ENCODE results near the gene LILRA2.
"Not testable (repeated sequence)": the region's sequence is repeated elsewhere in the genome, so short reads cannot be mapped to it uniquely, and the experiment has no call there.

The LILRA2 gene

GRCh38 chr19:54551293-54551692 lies 22.3 kb upstream of the LILRA2 start:
- Histone ChIP-seq H3K36me3 (ENCODE audit: control insufficient read depth, insufficient read depth, low read length, severe bottlenecking) (no peaks in the 10 kb centered on the region), H3K27me3 (replicated peaks; ENCODE audit: control insufficient read depth, insufficient read depth, low read length) (no peaks in the 10 kb centered on the region), H3K9me3 (ENCODE audit: control insufficient read depth, low read length) (no peaks in the 10 kb centered on the region), H3K4me3 (ENCODE audit: low read length) (no peak overlapping the region), H3K9ac (ENCODE audit: low read length) (no peak overlapping the region), H3K4me1 (ENCODE audit: control insufficient read depth, insufficient read depth, low read length) (no peaks in the 10 kb centered on the region)
- DNase-seq (ENCODE audit: low read depth): no peak

- H3K9ac ChIP-seq (ENCODE audit: low read length): no peak overlapping the region
- DNase-seq (ENCODE audit: low read depth): no peak
- no peak overlapping the region for H3K4me3 ChIP-seq (ENCODE audit: low read length)
- H3K36me3 ChIP-seq (ENCODE audit: control insufficient read depth, insufficient read depth, low read length, severe bottlenecking): no peaks in the 10 kb centered on the region
- H3K4me1 ChIP-seq (ENCODE audit: control insufficient read depth, insufficient read depth, low read length): no peaks in the 10 kb centered on the region
- H3K27me3 ChIP-seq (replicated peaks; ENCODE audit: control insufficient read depth, insufficient read depth, low read length): no peaks in the 10 kb centered on the region
- H3K9me3 ChIP-seq (ENCODE audit: control insufficient read depth, low read length): no peaks in the 10 kb centered on the region
Observed at GRCh38 chr19:54551950-54552912, 21.4 kb upstream of the LILRA2 start.

- no peaks in the 10 kb centered on the region for H3K9me3 ChIP-seq (ENCODE audit: control insufficient read depth, low read length)
- DNase-seq (ENCODE audit: low read depth): no peak
- no peaks in the 10 kb centered on the region for H3K4me1 ChIP-seq (ENCODE audit: control insufficient read depth, insufficient read depth, low read length)
- no peak overlapping the region for H3K4me3 ChIP-seq (ENCODE audit: low read length)
- H3K36me3 ChIP-seq (ENCODE audit: control insufficient read depth, insufficient read depth, low read length, severe bottlenecking): no peaks in the 10 kb centered on the region
- no peaks in the 10 kb centered on the region for H3K27me3 ChIP-seq (replicated peaks; ENCODE audit: control insufficient read depth, insufficient read depth, low read length)
- no peak overlapping the region for H3K9ac ChIP-seq (ENCODE audit: low read length)
Observed at GRCh38 chr19:54552913-54553310, 20.7 kb upstream of the LILRA2 start.

GRCh38 chr19:54554006-54554405 lies 19.6 kb upstream of the LILRA2 start:
- Histone ChIP-seq H3K4me1 (ENCODE audit: control insufficient read depth, insufficient read depth, low read length) (no peaks in the 10 kb centered on the region), H3K36me3 (ENCODE audit: control insufficient read depth, insufficient read depth, low read length, severe bottlenecking) (no peaks in the 10 kb centered on the region), H3K4me3 (ENCODE audit: low read length) (no peak overlapping the region), H3K9me3 (ENCODE audit: control insufficient read depth, low read length) (no peaks in the 10 kb centered on the region), H3K9ac (ENCODE audit: low read length) (no peak overlapping the region), H3K27me3 (replicated peaks; ENCODE audit: control insufficient read depth, insufficient read depth, low read length) (no peaks in the 10 kb centered on the region)
- no peak for DNase-seq (ENCODE audit: low read depth)

GRCh38 chr19:54554896-54555295 lies 18.7 kb upstream of the LILRA2 start:
- H3K4me1 ChIP-seq (ENCODE audit: control insufficient read depth, insufficient read depth, low read length): no peaks in the 10 kb centered on the region
- DNase-seq (ENCODE audit: low read depth): no peak
- H3K9ac ChIP-seq (ENCODE audit: low read length): no peak overlapping the region
- no peaks in the 10 kb centered on the region for H3K27me3 ChIP-seq (replicated peaks; ENCODE audit: control insufficient read depth, insufficient read depth, low read length)
- no peak overlapping the region for H3K4me3 ChIP-seq (ENCODE audit: low read length)
- H3K36me3 ChIP-seq (ENCODE audit: control insufficient read depth, insufficient read depth, low read length, severe bottlenecking): no peaks in the 10 kb centered on the region
- no peaks in the 10 kb centered on the region for H3K9me3 ChIP-seq (ENCODE audit: control insufficient read depth, low read length)

GRCh38 chr19:54556194-54556593 lies 17.4 kb upstream of the LILRA2 start:
- Histone ChIP-seq H3K36me3 (ENCODE audit: control insufficient read depth, insufficient read depth, low read length, severe bottlenecking) (no peaks in the 10 kb centered on the region), H3K9ac (ENCODE audit: low read length) (no peak overlapping the region), H3K27me3 (replicated peaks; ENCODE audit: control insufficient read depth, insufficient read depth, low read length) (no peaks in the 10 kb centered on the region), H3K4me3 (ENCODE audit: low read length) (no peak overlapping the region), H3K9me3 (ENCODE audit: control insufficient read depth, low read length) (no peaks in the 10 kb centered on the region), H3K4me1 (ENCODE audit: control insufficient read depth, insufficient read depth, low read length) (no peaks in the 10 kb centered on the region)
- DNase-seq (ENCODE audit: low read depth): no peak

GRCh38 chr19:54558339-54558738 lies 15.3 kb upstream of the LILRA2 start:
- no peaks in the 10 kb centered on the region for H3K27me3 ChIP-seq (replicated peaks; ENCODE audit: control insufficient read depth, insufficient read depth, low read length)
- H3K4me1 ChIP-seq (ENCODE audit: control insufficient read depth, insufficient read depth, low read length): no peaks in the 10 kb centered on the region
- no peak overlapping the region for H3K9ac ChIP-seq (ENCODE audit: low read length)
- no peak for DNase-seq (ENCODE audit: low read depth)
- H3K9me3 ChIP-seq (ENCODE audit: control insufficient read depth, low read length): no peaks in the 10 kb centered on the region
- H3K36me3 ChIP-seq (ENCODE audit: control insufficient read depth, insufficient read depth, low read length, severe bottlenecking): no peaks in the 10 kb centered on the region
- H3K4me3 ChIP-seq (ENCODE audit: low read length): no peak overlapping the region

GRCh38 chr19:54560881-54561385 lies 12.7 kb upstream of the LILRA2 start:
- Histone ChIP-seq H3K9me3 (ENCODE audit: control insufficient read depth, low read length) (no peaks in the 10 kb centered on the region), H3K9ac (ENCODE audit: low read length) (no peak overlapping the region), H3K4me3 (ENCODE audit: low read length) (no peak overlapping the region), H3K27me3 (replicated peaks; ENCODE audit: control insufficient read depth, insufficient read depth, low read length) (no peaks in the 10 kb centered on the region), H3K4me1 (ENCODE audit: control insufficient read depth, insufficient read depth, low read length) (no peaks in the 10 kb centered on the region), H3K36me3 (ENCODE audit: control insufficient read depth, insufficient read depth, low read length, severe bottlenecking) (no peaks in the 10 kb centered on the region)
- no peak for DNase-seq (ENCODE audit: low read depth)

GRCh38 chr19:54561840-54562239 lies 11.8 kb upstream of the LILRA2 start:
- no peak for DNase-seq (ENCODE audit: low read depth)
- no peak overlapping the region for H3K4me3 ChIP-seq (ENCODE audit: low read length)
- no peaks in the 10 kb centered on the region for H3K9me3 ChIP-seq (ENCODE audit: control insufficient read depth, low read length)
- no peaks in the 10 kb centered on the region for H3K36me3 ChIP-seq (ENCODE audit: control insufficient read depth, insufficient read depth, low read length, severe bottlenecking)
- no peaks in the 10 kb centered on the region for H3K27me3 ChIP-seq (replicated peaks; ENCODE audit: control insufficient read depth, insufficient read depth, low read length)
- H3K9ac ChIP-seq (ENCODE audit: low read length): no peak overlapping the region
- H3K4me1 ChIP-seq (ENCODE audit: control insufficient read depth, insufficient read depth, low read length): no peaks in the 10 kb centered on the region

GRCh38 chr19:54563206-54563605 lies 10.4 kb upstream of the LILRA2 start:
- not testable (repeated sequence) for H3K9me3 ChIP-seq (ENCODE audit: control insufficient read depth, low read length); H3K27me3 ChIP-seq (replicated peaks; ENCODE audit: control insufficient read depth, insufficient read depth, low read length); H3K4me1 ChIP-seq (ENCODE audit: control insufficient read depth, insufficient read depth, low read length); H3K9ac ChIP-seq (ENCODE audit: low read length); DNase-seq (ENCODE audit: low read depth); H3K4me3 ChIP-seq (ENCODE audit: low read length); H3K36me3 ChIP-seq (ENCODE audit: control insufficient read depth, insufficient read depth, low read length, severe bottlenecking)

- no peaks in the 10 kb centered on the region for H3K27me3 ChIP-seq (replicated peaks; ENCODE audit: control insufficient read depth, insufficient read depth, low read length)
- H3K4me3 ChIP-seq (ENCODE audit: low read length): no peak overlapping the region
- DNase-seq (ENCODE audit: low read depth): no peak
- no peak overlapping the region for H3K9ac ChIP-seq (ENCODE audit: low read length)
- no peaks in the 10 kb centered on the region for H3K9me3 ChIP-seq (ENCODE audit: control insufficient read depth, low read length)
- no peaks in the 10 kb centered on the region for H3K4me1 ChIP-seq (ENCODE audit: control insufficient read depth, insufficient read depth, low read length)
- no peaks in the 10 kb centered on the region for H3K36me3 ChIP-seq (ENCODE audit: control insufficient read depth, insufficient read depth, low read length, severe bottlenecking)
Observed at GRCh38 chr19:54570316-54570715, 3.3 kb upstream of the LILRA2 start.

Measured in adipocyte (in vitro differentiated cells).